GM18867 (cell line): ENCODE results near the gene TTC23L.
A peak's percentile ranks its signal among the peaks of the same experiment; 100 is the strongest.

ENCODE experiments used
- ATAC-seq: cut with Tn5 transposase; IDR thresholded peaks from one replicate; pipeline ENCODE4 v1.9.1; 2021; ENCODE audit warnings: mild to moderate bottlenecking, moderate library complexity; ENCODE audit not compliant: unreplicated experiment

The TTC23L gene

GRCh38 chr5:34833090-34833489 is 5.9 kb upstream of the TTC23L start:
- no peak for ATAC-seq

GRCh38 chr5:34833976-34834793 is 4.8 kb upstream of the TTC23L start:
- ATAC-seq = no peak

- no peak for ATAC-seq
Observed at GRCh38 chr5:34834794-34835089, 4.2 kb upstream of the TTC23L start.

DNA sequence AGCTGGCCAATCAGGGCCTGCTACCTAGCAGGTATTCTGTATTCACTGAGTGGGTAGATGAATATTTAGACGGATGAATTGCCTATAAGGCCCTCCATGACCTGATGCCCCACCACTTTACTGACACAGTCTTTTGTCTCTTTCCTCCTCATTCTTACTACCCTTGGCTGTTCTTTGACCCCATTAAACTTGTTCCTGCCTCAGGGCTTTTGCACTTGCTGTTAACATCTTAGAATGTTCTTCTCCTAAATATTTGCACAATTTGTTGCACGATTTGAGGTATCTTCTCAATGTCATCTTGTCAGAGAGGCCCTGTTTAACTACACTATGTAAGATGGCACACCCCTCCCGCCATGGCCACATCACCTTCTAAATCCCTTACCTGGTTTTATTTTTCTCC is 3.3 kb upstream of the TTC23L start:
- ATAC-seq = no peak

DNA sequence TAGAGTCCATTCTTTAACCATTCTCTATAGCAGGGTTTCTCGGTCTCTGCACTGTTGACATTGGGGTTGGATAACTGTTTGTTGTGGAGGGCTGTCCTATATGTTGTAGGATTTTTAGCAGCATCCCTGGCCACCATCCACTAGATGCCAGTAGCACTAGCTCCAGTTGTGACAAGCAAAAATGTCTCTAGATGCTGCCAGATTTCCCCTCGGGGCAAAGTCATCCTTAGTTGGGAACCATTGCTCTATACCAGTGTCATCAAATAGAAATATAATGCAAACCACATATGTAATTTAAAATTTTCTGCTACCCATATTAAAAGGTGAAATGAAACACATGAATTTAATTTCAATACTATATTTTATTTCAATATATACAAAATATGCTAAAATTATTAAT is 2.9 kb downstream of the TTC23L start:
- ATAC-seq = no peak

GRCh38 chr5:34842554-34842953 is 3.6 kb downstream of the TTC23L start:
- no peak for ATAC-seq

GRCh38 chr5:34843497-34843896 is 4.5 kb downstream of the TTC23L start:
- ATAC-seq = no peak

DNA sequence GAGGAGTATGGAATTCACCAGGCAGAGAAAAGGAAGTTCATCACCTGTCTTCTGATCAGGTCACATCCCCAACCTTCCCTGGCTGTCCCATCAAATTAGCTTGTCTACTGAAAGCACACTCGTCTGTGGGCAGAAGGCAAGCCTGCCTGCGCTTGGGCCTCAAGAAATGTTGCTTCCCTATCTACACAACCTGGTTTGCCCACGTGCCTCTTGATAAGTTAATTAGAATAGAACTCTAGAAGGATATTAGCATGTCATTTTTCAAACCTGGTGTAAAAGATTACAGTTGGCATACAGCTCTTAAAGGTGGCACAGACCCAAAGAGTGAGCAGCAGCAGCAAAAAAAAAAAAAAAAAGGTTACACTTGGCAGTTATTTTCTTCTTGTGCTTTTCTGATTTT is 5.1 kb downstream of the TTC23L start:
- ATAC-seq = no peak

GRCh38 chr5:34844999-34845398 is 6.0 kb downstream of the TTC23L start:
- ATAC-seq = no peak

GRCh38 chr5:34847056-34847455 is 8.1 kb downstream of the TTC23L start:
- no peak for ATAC-seq

GRCh38 chr5:34847552-34847951 is 8.6 kb downstream of the TTC23L start:
- ATAC-seq = no peak

GRCh38 chr5:34848230-34848629 is 9.3 kb downstream of the TTC23L start:
- ATAC-seq = no peak

DNA sequence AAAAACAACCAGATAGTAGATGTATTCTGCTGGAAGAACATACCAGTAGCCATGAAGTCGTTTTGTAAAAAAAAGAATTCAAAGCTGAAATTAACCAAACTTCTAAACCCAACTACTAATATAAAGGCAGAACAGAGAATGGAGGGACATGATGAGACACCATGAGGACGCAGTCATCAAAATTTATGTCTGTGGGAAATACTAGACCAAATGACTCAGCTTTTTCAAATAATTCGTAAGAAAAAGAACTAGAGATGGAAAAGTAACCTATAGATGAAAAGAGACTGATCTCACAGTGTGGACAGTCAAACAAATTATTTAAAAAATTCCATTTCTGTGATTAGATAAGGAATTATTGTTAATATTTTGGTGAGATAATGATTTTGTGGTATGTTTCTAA is 10.3 kb downstream of the TTC23L start:
- ATAC-seq = no peak

DNA sequence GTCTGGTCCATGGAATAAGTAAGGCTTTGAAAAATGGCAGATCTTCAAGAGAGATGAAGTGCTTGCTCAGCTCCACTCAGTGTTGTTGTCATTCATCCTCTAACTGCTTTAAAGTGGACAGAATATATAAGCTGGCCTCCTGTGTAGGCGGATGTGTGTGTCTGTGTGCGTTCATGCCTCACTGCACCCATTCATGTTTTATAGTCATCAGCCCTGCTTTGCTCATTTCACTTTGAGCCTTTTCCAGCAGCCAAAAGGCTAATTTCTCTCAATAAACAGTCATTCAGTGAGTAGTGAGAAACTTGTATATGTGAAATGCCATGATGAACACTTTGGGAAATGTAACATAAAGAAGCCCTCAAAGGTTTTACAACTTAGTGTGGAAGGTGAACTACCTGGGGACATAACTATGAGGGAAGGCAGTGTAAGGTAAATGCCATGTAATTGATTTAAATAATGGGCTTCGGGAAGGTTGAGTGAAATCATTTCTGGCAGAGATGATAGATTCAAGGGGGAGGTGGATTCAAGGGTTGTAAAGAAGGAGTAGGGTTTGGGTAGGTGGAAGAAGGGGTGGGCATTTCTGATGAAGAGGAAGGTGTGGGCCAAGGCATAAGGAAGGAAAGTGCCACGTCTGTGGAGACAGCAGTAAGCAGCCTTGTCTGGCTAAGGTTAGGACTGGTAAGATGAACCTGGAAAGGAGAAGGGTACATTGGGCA is 15.7 kb downstream of the TTC23L start:
- ATAC-seq = peak; percentile 95

- ATAC-seq = no peak
Observed at GRCh38 chr5:34857161-34857560, 18.2 kb downstream of the TTC23L start.

- ATAC-seq = no peak
Observed at GRCh38 chr5:34857894-34858293, 18.9 kb downstream of the TTC23L start.

DNA sequence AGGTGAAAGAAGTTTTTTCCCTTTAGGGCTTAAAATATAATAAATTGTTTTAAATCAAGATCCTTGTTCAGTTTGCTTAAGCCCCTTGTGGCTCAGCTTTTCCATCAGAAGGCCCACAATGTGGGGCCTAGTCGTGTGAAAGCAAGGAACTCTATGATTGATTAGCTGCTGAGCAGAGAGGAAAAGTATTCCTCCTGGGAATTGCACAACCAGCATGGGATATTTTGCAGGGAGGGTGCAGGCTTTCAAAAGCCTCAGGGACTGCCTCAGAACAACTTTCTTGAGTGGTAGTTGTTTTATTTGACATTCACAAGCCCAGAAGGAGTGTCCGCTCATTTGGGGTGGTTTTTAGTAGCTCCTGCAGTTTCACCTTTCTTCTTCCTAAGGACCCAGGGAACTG is 19.8 kb downstream of the TTC23L start:
- ATAC-seq = no peak

- ATAC-seq = no peak
Observed at GRCh38 chr5:34859253-34859652, 20.3 kb downstream of the TTC23L start.

DNA sequence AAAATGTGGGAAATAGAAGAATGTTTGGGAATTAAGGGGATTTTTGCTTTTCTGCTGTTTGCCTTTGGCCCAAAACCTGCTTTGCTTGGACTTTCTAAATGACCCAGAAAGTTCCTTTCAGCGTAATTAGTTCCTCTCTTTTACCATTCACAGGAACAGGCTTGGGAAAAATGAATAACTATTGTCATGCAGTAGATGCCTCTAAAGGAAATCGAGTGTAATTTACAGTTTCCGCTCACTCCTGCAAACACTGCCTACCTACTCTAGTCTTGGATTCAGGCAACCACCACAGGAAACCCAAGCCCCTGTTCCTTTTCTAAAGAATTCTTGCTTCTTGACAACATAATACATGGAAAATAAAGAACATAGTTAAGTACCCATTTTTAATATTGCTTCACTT is 25.0 kb downstream of the TTC23L start:
- ATAC-seq = no peak

DNA sequence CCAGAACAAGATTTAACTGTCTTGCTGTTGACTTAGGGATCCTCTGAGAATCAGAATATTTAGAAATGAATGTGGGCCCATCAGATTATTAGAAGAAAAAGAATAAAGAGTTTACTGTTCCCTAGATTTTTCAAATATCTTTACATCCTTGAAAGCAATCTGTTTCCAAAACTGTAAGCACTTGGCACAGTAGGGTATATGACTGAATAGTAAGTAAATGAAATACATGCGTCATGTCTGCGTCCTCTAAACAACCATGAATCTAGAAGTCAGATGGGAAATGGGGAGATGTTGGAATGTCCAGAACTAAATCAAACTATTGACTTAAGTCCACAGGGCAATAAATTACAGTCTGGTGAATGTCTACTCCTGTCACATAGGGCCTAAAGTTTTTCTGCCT is 26.1 kb downstream of the TTC23L start:
- no peak for ATAC-seq

DNA sequence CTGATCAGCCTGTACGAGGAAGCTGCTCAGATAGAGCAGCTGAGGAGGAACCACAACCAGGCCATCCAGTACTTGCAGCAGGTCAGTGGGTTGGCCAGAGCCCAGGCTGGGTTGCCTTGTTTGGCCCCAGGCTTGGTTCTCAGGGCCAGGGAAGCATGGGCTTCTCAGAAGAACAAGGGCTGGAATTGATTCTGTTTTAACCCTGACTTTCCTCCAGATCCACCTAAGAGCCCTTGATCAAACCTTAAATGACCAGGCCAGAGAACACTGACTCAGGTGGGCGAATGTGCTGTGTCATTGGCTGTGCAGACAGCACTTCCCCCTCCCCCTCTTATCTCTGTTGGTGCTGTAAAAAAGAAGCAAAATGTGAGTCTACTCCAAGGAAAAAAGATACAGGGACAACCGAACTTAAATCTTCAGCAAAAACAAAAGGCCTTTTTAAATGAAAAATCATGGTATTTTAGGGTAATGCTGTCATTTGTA is 28.1 kb downstream of the TTC23L start:
- no peak for ATAC-seq

- ATAC-seq = no peak
Observed at GRCh38 chr5:34867660-34868059, 28.7 kb downstream of the TTC23L start.

GRCh38 chr5:34868791-34869190 is 29.8 kb downstream of the TTC23L start:
- ATAC-seq = no peak
